Measurements from ENCODE around the gene SMYD3. TPM values are rescaled to one million over a fixed set of nuclear protein-coding genes. Genes with fewer than 3 reads are reported as not detected.
"Not testable (repeated sequence)": the region's sequence is repeated elsewhere in the genome, so short reads cannot be mapped to it uniquely, and the experiment has no call there.

The SMYD3 gene
- total RNA-seq, 1 donor: 171 TPM

DNA sequence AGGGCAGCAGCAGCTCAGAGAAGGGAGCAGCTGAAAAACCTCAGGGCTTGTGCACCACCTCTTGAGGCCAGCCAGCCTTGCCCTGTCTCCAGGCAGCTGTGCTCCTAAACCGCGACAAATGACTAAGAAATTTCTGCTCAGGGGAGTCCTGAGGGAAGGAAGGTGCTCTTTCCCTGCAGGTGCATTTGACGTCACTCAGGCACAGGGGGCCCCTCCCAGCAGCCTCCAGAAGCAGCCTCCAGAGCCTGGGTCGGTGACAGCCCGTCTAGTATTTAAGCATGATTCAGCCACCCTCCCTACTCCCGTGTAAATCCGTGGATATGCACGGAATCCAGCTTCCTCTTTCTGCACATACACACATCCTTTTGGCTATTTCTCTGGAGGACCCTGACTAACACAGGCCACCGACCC is 791.8 kb downstream of the SMYD3 start:
- peak; percentile 69 for DNase-seq (ENCODE audit: insufficient read length, low spot score, missing footprints)

GRCh38 chr1:245714027-245714426 is 793.1 kb downstream of the SMYD3 start:
- not testable (repeated sequence) for H4K20me1 ChIP-seq (ENCODE audit: insufficient read depth, low read length); H3K4me2 ChIP-seq (ENCODE audit: insufficient read depth, low read length); H2AFZ ChIP-seq (ENCODE audit: low read length); H3K36me3 ChIP-seq (ENCODE audit: insufficient read depth, low read length); H3K9me3 ChIP-seq (ENCODE audit: low read depth, low read length); DNase-seq (ENCODE audit: insufficient read length, low spot score, missing footprints); H3K79me2 ChIP-seq (ENCODE audit: insufficient read depth, low read length); H3K4me3 ChIP-seq (ENCODE audit: insufficient read depth, low read length); H3K27me3 ChIP-seq (ENCODE audit: insufficient read depth, low read length); H3K27ac ChIP-seq (ENCODE audit: low read depth, low read length)
- H3K4me1 ChIP-seq (ENCODE audit: insufficient read depth, low read length): peaks cover 15% of the 10 kb centered on the region

More for the DNA sequence above, 791.8 kb downstream of the SMYD3 start:
- no peak for TF ChIP-seq CTCF (IDR thresholded peaks at IDR 0.05; ENCODE audit: extremely low read depth, low read depth, low read length)
- H4K20me1 ChIP-seq (ENCODE audit: insufficient read depth, low read length): peaks cover 4% of the 10 kb centered on the region
- H3K4me2 ChIP-seq (ENCODE audit: insufficient read depth, low read length): peak overlapping the region; percentile 29
- H3K36me3 ChIP-seq (ENCODE audit: insufficient read depth, low read length): no peaks in the 10 kb centered on the region
- no peak overlapping the region for H2AFZ ChIP-seq (ENCODE audit: low read length)
- peaks cover 2% of the 10 kb centered on the region for H3K27me3 ChIP-seq (ENCODE audit: insufficient read depth, low read length)
- no peaks in the 10 kb centered on the region for H3K9me3 ChIP-seq (ENCODE audit: low read depth, low read length)
- peaks cover 15% of the 10 kb centered on the region for H3K4me1 ChIP-seq (ENCODE audit: insufficient read depth, low read length)
- H3K4me3 ChIP-seq (ENCODE audit: insufficient read depth, low read length): no peak overlapping the region
- no peak overlapping the region for H3K27ac ChIP-seq (ENCODE audit: low read depth, low read length)
- no peaks in the 10 kb centered on the region for H3K79me2 ChIP-seq (ENCODE audit: insufficient read depth, low read length)

DNA sequence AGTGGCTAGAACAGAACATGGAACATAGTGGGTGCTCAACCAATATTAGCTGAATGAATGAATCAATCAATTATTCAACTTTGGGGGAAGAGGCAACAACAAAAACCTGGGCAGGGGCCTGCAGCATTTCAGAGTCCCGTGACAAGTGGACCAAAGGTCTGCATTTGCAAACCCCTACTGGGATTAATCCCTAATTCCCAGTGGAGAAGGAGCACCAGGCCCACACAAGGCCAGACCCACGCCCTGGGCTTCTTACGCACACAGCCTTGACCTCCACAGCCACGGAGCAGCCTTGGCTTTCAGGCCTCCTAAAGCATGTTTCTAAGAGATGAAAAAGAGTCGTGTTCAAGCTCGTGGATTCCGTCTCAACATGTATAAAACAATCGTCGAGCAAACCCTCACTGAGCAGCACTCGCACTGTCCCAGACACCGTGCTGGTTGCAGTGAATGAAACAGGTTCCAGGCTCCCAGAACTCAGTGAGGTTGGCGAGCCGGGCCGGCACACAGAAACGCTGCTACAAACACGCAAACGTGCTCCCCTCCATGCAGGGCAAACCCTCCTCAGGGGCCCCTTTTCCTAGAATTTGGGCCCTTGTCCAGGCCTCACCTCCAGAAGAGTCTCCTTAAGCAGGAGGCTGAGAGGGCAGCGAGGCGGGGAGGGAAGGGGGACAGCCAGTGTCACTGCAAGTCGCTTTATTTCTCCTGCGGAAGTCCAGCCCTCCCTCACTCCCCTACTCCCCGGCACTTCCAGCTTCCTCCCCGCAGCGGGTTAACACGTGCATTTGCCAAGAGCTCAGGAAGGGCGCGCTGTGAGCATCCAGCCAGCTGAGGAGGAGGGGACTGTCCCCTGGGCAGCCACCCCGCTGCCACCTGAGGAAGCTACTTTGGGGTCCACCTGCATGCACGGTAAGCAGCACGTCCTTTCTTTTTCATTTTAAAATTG is 795.8 kb downstream of the SMYD3 start:
- no peak overlapping the region for H3K4me3 ChIP-seq (ENCODE audit: insufficient read depth, low read length)
- no peak for TF ChIP-seq CTCF (IDR thresholded peaks at IDR 0.05; ENCODE audit: extremely low read depth, low read depth, low read length)
- peak; percentile 29 for DNase-seq (ENCODE audit: insufficient read length, low spot score, missing footprints)
- no peaks in the 10 kb centered on the region for H3K36me3 ChIP-seq (ENCODE audit: insufficient read depth, low read length)
- H3K4me2 ChIP-seq (ENCODE audit: insufficient read depth, low read length): no peak overlapping the region
- H2AFZ ChIP-seq (ENCODE audit: low read length): no peak overlapping the region
- H3K4me1 ChIP-seq (ENCODE audit: insufficient read depth, low read length): peaks cover 11% of the 10 kb centered on the region
- no peaks in the 10 kb centered on the region for H3K79me2 ChIP-seq (ENCODE audit: insufficient read depth, low read length)
- H4K20me1 ChIP-seq (ENCODE audit: insufficient read depth, low read length): peaks cover 4% of the 10 kb centered on the region
- peaks cover 2% of the 10 kb centered on the region for H3K27me3 ChIP-seq (ENCODE audit: insufficient read depth, low read length)
- H3K9me3 ChIP-seq (ENCODE audit: low read depth, low read length): no peaks in the 10 kb centered on the region
- H3K27ac ChIP-seq (ENCODE audit: low read depth, low read length): no peak overlapping the region

GRCh38 chr1:245707941-245708340 is 799.1 kb downstream of the SMYD3 start:
- TF ChIP-seq CTCF (IDR thresholded peaks at IDR 0.05; ENCODE audit: extremely low read depth, low read depth, low read length): no peak
- H3K9me3 ChIP-seq (ENCODE audit: low read depth, low read length): no peaks in the 10 kb centered on the region
- peaks cover 9% of the 10 kb centered on the region for H3K4me1 ChIP-seq (ENCODE audit: insufficient read depth, low read length)
- no peaks in the 10 kb centered on the region for H3K79me2 ChIP-seq (ENCODE audit: insufficient read depth, low read length)
- H3K36me3 ChIP-seq (ENCODE audit: insufficient read depth, low read length): no peaks in the 10 kb centered on the region
- no peak overlapping the region for H3K27ac ChIP-seq (ENCODE audit: low read depth, low read length)
- no peak overlapping the region for H2AFZ ChIP-seq (ENCODE audit: low read length)
- no peak overlapping the region for H3K4me2 ChIP-seq (ENCODE audit: insufficient read depth, low read length)
- H3K27me3 ChIP-seq (ENCODE audit: insufficient read depth, low read length): peaks cover 2% of the 10 kb centered on the region
- peaks cover 4% of the 10 kb centered on the region for H4K20me1 ChIP-seq (ENCODE audit: insufficient read depth, low read length)
- H3K4me3 ChIP-seq (ENCODE audit: insufficient read depth, low read length): no peak overlapping the region
- DNase-seq (ENCODE audit: insufficient read length, low spot score, missing footprints): no peak
